ENCODE results near the gene SMIM1.

The SMIM1 gene

DNA sequence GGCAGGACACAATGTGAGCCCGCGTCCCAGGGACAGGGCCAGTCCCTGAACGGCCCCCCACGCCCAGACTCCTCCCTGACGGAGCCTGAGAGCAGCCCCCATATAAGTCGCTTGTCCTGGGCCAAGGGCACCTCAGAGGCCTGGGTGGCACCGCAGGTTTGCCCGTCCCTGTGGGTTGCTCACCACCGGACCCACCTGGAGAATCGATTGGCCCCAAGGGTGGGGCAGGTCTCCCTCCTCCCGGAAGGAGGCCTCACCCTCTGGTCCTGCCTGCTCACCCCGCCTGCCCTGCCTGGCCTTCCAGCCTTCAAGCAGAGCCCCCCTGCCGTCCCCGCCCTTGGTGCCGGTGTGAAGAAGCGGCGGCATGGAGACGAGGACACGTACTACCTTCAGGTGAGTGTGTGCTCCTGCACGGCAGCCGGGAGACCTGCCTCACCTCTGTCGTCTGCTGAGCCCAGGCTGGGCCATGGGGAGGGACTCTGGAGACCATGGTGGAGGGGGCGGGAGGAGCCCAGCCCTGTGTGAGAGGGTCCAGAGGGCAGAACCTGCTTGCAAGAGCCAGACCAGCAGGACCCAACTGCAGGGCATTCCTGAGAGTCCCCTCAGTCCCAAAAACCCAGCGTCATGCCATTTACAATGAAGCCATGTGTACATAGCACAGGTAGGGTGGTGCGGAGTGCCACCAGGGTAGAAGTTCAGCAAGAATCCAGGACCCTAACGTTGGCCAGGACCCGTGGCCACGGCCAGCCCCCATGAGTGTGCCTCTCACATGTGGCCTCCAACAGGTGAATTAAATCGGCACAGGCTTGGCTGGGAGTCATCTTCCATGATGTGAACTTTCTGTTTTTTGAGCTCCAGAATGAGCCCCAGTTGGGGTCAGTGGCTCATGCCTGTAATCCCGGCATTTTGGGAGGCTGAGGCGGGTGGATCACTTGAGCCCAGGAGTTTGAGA lies 44.4 kb upstream of the SMIM1 start:
- no peak overlapping the region for H3K4me3 ChIP-seq (ENCODE audit: low read depth, low read length)
- TF ChIP-seq, protein P1, sequence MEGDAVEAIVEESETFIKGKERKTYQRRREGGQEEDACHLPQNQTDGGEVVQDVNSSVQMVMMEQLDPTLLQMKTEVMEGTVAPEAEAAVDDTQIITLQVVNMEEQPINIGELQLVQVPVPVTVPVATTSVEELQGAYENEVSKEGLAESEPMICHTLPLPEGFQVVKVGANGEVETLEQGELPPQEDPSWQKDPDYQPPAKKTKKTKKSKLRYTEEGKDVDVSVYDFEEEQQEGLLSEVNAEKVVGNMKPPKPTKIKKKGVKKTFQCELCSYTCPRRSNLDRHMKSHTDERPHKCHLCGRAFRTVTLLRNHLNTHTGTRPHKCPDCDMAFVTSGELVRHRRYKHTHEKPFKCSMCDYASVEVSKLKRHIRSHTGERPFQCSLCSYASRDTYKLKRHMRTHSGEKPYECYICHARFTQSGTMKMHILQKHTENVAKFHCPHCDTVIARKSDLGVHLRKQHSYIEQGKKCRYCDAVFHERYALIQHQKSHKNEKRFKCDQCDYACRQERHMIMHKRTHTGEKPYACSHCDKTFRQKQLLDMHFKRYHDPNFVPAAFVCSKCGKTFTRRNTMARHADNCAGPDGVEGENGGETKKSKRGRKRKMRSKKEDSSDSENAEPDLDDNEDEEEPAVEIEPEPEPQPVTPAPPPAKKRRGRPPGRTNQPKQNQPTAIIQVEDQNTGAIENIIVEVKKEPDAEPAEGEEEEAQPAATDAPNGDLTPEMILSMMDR (IDR thresholded peaks at IDR 0.05; ENCODE audit: insufficient read depth, low read length, missing control alignments): no peak
- DNase-seq (ENCODE audit: low read depth, low spot score): no peak
- ChIA-PET POLR2A (no interaction called here), CTCF (interaction anchor here (0.7 to 1.7 kb wide), 12 partner anchors 8 to 275 kb away, joined by 3 to 10 read pairs (median 4); partner anchors contain the start of gene CCDC27)

DNA sequence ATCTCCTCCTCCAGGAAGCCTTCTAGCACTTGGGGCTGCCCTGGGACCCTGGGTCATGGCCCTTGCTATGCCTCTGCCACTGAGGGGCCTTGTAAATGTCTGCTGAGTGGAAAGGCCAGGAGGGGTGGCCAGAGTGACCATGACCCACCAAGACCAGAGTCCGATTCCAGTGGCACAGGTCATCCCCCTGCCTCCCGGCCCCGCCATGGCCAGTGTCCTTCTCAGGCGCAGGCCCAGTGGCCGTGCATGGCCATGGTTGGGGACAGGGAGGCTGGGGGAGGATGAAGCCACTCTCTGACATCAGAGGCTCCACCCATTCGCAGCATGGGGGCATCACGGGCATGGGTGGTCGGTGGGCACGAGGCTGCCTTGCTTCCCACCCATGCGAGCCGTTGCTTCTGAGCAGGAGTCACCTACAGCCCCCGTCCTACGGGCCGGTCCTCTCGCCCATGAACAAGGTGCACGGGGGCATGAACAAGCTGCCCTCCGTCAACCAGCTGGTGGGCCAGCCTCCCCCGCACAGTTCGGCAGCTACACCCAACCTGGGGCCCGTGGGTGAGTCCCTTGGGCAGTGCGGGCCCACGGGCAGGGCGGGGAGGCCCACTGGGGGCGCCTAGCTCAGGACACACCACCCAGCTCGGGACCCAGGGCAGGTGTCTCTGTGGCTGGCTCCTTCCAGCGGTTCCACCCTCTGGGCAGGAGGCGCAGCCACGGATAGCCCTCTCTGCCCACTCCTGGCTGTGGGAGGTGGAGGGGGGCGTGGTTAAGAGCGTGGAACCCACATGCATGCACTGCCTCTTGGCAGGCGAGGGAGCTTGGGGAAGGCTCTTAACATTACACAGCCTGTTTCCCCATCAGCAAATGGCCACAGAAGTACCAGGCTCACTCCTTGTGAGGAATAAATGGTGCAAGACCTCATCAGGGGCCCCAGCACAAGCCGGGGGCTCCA lies 42.7 kb upstream of the SMIM1 start:
- TF ChIP-seq, protein P1 (IDR thresholded peaks at IDR 0.05; ENCODE audit: insufficient read depth, low read length, missing control alignments): no peak
- CTCF ChIA-PET: no interaction called here
- no peak for DNase-seq (ENCODE audit: low read depth, low spot score)
- no peak overlapping the region for H3K4me3 ChIP-seq (ENCODE audit: low read depth, low read length)
- POLR2A ChIA-PET: no interaction called here

DNA sequence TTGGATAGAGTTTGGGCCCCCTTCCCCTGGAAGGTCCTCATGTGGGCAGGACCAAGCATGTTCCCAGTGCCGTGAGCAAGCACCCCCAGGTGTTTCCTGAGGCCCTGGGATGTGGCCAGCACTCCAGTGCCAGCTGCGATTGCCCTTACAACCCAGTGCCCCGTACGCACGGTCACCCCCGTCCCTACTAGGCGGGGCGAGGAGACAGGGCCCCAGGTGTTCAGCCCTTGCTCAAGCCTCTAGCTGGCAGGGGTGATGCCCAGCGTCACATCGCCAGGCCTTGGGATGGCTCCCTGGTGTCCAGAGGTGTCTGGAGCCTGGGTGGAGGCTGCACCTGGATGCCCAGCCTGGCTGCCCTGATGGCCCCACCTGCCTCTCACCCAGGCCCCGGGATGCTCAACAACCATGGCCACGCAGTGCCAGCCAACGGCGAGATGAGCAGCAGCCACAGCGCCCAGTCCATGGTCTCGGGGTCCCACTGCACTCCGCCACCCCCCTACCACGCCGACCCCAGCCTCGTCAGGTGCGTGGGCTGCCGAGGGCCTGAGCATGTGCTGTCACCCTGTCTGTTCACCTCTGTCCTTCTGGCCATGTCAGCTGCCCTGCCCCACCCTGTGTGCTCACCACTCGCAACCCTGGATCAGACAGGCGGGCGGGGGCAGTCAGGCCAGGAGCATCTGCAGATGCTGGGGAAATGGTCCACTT lies 41.9 kb upstream of the SMIM1 start:
- no peak for DNase-seq (ENCODE audit: low read depth, low spot score)
- ChIA-PET POLR2A (no interaction called here), CTCF (interaction anchor here (1.4 kb wide), 1 partner anchor 9 kb away, joined by 4 read pairs; no protein-coding TSS in a partner anchor)
- TF ChIP-seq, protein P1 (IDR thresholded peaks at IDR 0.05; ENCODE audit: insufficient read depth, low read length, missing control alignments): no peak
- no peak overlapping the region for H3K4me3 ChIP-seq (ENCODE audit: low read depth, low read length)

DNA sequence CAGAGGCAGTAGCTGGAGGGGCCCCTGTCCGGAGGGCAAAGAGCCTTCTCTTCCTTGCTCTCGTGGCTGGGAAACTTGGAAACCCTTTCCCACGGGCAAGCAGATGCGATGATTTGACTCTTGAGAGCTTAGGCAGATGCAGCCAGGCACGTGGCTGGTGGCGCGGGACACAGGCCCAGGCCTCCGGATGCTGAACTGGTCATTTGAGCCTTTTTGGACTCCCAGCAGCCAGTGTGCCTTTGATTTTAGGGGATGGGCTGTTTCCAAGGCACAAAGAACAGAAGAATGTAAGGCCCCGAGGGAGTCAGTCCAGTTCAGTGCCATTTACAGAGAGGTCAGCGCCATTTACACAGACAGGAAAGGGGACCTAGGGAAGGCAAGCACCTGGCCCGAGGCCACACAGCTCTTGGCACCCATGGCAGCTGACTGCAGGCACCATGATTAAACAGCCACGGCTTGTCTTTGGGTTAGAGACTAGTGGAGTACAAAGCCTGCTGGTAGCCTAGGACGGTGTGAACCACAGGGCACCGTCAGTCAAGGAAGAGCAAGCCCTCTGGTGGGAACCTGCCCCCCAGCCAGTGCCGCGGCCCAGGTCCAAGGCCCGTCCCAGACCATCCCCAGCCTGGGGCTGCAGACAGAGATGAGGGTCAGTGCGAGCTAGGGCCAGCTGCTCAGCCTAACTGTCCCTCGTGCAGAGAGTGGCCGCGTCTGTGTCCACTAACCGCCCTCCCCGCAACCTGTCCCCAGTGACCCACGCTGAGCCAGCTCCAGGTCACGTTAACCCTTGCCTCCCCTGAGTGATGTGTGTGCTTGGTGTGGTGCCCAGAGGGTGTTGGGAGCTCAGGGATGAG lies 40.7 kb upstream of the SMIM1 start:
- POLR2A ChIA-PET: no interaction called here
- CTCF ChIA-PET: interaction anchor here (1.4 kb wide), 1 partner anchor 10 kb away, joined by 4 read pairs; no protein-coding TSS in a partner anchor
- no peak for DNase-seq (ENCODE audit: low read depth, low spot score)
- TF ChIP-seq, protein P1 (IDR thresholded peaks at IDR 0.05; ENCODE audit: insufficient read depth, low read length, missing control alignments): no peak
- H3K4me3 ChIP-seq (ENCODE audit: low read depth, low read length): no peak overlapping the region

DNA sequence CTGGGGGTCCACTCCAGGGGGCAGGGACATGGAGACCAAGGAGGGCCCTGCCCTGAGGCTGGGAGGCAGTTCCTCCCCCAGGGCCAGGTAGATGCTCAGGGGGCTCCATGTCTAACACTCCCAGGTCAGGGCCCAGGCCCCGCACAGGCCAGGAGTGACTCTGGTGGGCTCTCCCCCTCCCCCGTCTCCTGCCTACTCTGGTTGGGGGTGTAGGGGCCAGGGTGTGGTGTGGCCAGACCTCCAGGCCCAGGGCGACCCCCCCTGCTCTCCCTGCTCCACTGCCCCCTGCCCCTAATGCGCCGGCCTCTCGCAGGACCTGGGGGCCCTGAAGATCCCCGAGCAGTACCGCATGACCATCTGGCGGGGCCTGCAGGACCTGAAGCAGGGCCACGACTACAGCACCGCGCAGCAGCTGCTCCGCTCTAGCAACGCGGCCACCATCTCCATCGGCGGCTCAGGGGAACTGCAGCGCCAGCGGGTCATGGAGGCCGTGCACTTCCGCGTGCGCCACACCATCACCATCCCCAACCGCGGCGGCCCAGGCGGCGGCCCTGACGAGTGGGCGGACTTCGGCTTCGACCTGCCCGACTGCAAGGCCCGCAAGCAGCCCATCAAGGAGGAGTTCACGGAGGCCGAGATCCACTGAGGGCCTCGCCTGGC lies 40.0 kb upstream of the SMIM1 start:
- CTCF ChIA-PET: interaction anchor here (1.4 to 2.1 kb wide), 2 partner anchors 8 to 11 kb away, joined by 4 to 17 read pairs; no protein-coding TSS in a partner anchor
- no peak overlapping the region for H3K4me3 ChIP-seq (ENCODE audit: low read depth, low read length)
- TF ChIP-seq, protein P1 (IDR thresholded peaks at IDR 0.05; ENCODE audit: insufficient read depth, low read length, missing control alignments): no peak
- DNase-seq (ENCODE audit: low read depth, low spot score): no peak
- POLR2A ChIA-PET: no interaction called here
